Inflammatory macrophage (primary cell): ENCODE results near the gene MC1R.
A peak's percentile ranks its signal among the peaks of the same experiment; 100 is the strongest.
"Not testable (repeated sequence)": the region's sequence is repeated elsewhere in the genome, so short reads cannot be mapped to it uniquely, and the experiment has no call there.

Experiments used
- DNase-seq, 2 donors: peaks; one replicate each; pipeline ENCODE4 v3.0.0-alpha.2; 2020 to 2022

The MC1R gene

DNA sequence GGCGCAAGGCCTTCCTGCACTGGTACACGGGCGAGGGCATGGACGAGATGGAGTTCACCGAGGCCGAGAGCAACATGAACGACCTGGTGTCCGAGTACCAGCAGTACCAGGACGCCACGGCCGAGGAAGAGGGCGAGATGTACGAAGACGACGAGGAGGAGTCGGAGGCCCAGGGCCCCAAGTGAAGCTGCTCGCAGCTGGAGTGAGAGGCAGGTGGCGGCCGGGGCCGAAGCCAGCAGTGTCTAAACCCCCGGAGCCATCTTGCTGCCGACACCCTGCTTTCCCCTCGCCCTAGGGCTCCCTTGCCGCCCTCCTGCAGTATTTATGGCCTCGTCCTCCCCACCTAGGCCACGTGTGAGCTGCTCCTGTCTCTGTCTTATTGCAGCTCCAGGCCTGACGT lies 17.0 kb downstream of the MC1R start:
- DNase-seq, result not testable (repeated sequence)

DNA sequence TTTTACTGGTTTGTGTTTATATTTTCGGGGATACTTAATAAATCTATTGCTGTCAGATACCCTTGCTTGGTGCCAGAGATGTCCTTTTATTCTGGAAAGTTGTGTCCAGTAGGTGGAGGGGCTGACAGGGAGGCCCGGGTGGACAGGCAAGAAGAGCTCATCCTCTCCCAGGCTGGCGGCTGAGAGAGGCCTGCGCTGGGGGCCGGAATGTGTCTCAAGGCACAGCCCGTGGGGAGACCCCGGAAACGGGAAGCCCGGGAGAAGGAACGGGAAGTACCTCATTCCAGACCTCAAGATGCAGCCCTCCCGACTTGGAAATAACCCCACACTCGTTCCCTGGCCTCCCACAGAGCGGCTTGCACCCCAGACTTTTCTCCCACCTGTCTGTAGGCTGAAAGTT lies 17.4 kb downstream of the MC1R start:
- DNase-seq, result no peak

DNA sequence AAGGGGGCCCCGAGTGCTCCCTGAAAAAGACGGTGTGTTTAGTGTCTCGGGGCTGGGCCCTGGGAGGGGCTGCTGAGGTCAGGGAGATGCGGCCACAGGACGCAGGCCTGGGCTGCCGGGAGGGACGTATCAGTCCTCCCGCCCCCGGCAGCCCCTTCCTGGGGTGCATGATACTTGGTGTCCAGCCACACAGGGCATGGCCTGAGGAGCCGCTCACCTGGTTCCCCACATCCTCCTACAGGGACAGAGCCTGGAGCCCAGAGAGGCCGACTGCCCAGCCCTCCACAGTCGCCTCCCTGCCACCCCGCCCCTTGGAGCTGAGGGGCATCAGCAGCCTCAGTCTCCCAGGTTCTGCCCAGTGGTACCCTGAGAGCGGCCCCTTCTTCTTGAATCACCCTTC lies 17.8 kb downstream of the MC1R start:
- DNase-seq, result no peak

DNA sequence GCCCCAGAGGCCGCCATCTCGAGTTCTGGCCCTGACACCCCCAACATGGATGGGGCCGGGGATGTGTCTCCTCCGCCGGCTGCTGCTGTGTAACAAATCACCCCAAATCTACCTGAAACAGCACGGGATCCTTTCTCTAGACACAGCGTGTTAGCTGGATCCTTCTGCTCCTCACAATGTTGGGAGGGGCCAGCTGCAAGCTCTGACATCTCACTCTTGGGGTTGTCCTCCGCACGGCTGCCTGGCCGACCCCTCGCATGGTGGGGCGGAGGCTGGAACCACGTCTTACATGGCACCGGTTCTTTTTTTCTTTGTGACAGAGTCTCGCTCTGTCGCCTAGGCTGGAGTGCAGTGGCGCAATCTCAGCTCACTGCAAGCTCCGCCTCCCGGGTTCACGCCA lies 18.3 kb downstream of the MC1R start:
- no peak for DNase-seq

DNA sequence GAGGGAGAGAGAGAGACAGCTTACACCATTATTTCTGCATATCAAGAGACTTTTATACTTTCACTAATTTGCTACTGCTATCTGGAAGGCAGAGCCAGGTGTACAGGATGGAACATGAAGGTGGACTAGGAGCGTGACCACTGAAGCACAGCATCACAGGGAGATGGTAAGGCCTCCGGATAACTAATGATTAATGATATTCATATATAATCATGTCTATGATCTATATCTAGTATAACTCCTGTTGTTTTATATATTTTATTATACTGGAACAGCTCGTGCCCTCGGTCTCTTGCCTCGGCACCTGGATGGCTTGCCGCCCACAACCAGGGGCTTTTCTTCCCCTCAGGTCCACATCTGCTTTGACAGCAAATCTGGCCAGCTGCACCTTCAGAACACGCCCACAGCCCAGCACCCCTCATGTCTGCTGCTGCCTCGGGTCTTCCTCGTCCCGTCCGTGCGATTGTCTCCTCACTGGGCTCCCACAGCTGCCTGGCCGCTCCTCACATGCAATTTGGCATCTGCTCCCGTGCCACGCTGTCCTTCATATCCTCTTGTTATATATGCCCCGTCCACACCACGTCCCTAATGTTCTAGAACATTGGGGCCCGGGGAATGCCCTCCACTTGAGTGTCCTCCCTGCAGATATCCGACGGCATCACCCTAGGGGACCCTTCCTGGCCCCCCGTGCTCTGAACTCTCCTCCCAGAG lies 19.7 kb downstream of the MC1R start:
- DNase-seq, result no peak

DNA sequence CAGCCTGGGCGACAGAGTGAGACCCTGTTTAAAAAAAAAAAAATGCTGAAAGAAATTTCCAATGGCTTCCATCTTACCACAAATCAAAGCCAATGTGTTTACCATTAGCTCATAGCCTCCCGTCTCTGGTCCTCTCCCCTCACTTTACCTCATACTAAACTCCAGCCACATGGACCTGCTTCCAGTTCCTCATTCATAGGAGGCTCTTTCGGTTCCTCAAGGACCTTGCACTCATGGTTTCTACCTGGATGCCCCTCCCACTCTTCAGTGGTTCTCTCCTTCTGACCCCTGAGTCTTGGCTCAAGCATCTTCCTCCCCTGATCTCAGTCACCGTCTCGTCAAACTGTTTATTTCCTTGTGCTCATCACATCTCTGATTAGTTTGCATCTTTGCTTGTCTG lies 26.1 kb downstream of the MC1R start:
- no peak for DNase-seq

DNA sequence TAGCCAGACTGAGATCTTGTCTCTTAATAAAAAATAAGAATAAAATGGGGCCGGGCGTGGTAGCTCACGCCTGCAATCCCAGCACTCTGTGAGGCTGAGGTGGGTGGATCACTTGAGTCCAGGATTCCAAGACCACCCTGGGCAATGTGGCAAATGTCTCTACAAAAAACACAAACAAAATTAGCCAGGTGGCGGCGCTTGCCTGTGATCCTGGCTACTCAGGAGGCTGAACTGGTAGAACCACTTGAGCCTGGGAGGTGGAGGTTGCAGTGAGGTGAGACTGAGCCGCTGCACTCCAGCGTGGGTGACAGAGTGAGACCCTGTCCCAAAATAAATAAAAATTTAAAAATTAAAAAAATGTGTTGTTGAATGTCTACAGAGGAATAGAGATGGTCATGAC lies 27.0 kb downstream of the MC1R start:
- no peak for DNase-seq

DNA sequence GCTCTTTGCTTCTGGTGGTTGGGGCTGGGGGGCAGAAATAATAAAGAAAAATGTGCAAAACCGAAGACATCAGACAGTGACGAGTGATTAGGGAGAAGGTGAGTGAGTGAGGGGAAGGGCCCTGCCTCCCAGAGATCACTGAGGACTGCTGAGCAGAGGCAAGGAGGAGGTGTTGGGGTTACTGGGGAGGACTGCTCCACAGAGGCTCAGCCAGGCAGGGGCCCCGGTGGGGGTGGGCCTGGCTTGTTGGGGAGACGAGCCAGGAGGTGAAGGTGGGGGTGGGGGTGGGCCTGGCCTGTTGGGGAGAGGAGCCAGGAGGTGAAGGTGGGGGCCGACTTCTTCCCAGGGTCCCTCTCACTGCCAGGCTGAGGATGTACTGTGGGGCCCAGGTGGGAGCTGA lies 27.9 kb downstream of the MC1R start:
- no peak for DNase-seq

DNA sequence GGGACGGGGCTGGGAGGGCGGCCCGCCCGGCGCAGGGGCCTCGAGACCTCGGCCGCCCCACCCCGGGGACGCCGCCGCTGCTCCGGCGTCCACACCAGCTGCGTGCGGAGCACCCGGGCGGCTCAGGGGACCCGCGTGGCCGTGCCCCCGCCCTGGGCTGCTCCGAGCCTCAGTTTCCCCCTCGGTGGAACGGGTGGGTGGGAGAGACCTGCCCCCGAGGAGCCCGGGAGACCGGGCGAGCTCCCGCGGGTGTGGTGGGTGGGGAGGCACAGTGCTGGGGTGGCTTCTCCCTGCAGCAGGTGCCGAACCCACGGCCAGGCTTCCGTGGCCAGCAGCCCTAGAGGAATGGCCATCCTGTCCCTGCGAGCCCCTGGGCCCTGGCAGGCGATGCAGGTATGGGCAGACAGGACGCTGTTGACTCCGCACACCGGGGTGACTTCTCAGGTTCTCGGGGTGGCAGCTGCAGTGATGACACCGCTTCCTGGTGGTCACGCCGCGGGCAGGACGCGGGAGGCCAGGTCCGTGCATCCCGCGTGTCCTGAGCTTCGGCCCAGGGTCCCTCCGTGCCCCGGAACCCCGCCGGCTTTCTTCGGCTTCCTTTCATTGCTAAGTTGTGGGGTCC lies 30.6 kb downstream of the MC1R start:
- DNase-seq, result no peak

DNA sequence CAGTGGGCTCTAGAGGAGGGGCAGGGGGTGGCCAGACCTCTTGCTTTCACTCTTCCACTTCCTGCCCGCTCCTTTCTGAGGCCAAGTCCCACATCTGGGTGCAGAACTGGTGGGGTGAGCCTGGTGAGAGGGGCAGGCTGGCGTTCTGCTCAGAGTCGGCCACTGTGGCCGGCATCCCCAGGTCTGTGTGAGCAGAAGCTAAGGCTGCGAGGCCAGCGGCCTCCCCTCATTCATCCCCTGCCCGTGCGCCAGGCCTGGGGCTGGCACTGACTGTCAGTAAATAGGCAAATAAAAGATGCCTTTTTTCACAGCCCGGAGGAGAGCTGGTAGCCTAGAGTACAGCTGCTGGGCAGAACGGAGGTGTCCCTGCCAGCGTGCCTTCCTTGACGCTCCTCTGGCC lies 31.1 kb downstream of the MC1R start:
- no peak for DNase-seq

DNA sequence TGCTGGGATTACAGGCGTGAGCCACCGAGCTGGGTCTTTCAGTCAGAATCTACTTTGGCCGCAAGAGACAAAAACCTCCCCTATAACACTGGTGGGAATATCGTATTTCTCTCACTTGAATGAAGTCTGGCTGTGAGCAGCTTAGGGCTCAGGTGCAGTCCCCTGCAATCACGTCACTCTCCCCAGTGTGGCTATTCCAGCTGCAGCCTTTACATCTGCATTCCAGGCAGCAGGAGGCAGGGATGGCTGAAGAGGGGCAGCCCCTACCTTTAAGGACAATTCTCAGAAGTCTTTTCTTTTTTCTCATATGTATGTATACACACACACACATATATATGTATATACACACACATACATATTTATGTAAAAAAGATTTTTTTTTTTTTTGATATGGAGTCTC lies 32.8 kb downstream of the MC1R start:
- no peak for DNase-seq

DNA sequence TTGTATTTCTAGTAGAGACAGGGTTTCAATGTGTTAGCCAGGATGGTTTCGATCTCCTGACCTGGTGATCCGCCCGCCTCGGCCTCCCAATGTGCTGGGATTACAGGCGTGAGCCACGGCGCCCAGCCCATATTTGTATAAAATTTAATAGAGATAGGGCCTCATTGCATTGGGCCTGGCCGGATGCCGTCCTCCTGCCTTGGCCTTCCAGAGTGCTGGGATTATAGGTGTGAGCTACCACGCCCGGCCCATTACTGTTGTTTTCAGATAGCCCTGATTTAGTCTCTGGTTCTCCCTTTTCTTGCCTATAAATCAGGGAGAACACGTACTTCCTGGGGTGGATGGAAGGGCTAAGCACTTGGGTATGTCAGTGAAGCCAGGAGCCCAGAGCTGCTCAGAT lies 33.4 kb downstream of the MC1R start:
- no peak for DNase-seq

DNA sequence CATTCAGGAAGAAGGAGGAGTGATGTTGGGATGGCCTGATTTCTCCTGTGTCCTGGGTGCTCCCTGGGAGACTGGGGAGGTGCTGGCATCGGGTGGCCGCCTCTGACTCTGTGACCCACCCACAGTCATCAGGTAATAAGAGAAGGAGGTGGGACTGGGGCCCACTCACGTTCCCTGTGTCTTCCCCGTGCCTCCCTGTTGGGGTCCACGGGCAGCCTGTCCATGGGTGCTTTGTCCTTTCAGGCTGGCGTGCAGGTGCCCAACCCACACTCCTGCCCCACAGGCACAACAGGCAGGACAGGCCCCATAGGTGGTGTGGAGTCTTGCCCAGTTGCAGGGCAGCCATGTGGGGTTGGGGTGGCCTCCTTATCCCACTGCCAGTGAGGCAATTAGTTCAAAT lies 33.9 kb downstream of the MC1R start:
- no peak for DNase-seq

DNA sequence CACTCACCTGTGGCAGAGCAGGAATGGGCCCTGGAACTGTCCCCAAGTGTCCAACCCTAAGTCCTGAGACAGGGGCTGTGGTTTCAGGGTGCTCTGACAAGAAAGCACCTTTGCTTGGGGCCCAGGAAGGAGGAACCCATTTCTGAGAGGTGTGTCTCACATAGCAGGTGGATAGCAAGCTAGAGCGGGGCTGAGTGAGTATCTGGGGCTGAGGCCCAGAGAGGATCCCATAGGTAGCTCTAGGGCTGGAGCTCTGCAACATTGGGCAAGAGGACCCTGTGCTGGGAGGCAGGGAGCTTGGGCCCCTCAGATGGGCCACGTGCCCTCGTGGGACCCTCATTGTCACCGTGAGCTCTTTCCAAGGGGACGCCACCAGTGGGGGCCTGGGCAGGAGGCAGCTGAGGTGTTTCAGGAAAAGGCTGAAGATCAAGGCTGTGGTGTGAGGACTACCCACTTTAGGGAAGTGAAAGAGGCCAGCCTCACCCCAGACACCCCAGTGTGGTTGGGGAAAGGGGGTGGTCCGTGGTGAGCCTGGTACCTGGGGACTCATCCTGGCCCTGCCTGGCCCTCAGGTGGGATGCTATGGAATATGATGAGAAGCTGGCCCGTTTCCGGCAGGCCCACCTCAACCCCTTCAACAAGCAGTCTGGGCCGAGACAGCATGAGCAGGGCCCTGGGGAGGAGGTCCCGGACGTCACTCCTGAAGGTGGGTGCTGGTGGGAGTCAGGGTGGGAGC lies 35.2 kb downstream of the MC1R start:
- no peak for DNase-seq

DNA sequence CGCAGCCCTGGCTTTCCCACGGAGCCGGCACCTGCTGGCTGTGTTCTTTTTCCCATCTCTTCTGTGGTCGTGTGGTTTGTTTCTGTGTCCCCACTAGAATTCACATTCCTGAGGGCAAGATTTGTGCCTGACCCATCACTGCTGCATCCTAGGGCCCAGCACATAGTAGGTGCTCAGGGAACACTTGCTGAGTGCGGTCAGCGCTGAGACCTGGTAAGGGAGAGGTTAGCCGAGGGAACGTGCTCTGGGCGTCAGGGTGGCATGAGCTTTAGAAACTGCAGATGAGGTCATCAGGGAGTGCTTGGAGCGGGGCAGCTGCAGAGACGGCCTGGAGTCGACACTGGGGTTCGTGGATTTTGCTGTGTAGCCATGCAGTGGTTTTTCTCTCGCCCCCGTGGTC lies 35.8 kb downstream of the MC1R start:
- no peak for DNase-seq

DNA sequence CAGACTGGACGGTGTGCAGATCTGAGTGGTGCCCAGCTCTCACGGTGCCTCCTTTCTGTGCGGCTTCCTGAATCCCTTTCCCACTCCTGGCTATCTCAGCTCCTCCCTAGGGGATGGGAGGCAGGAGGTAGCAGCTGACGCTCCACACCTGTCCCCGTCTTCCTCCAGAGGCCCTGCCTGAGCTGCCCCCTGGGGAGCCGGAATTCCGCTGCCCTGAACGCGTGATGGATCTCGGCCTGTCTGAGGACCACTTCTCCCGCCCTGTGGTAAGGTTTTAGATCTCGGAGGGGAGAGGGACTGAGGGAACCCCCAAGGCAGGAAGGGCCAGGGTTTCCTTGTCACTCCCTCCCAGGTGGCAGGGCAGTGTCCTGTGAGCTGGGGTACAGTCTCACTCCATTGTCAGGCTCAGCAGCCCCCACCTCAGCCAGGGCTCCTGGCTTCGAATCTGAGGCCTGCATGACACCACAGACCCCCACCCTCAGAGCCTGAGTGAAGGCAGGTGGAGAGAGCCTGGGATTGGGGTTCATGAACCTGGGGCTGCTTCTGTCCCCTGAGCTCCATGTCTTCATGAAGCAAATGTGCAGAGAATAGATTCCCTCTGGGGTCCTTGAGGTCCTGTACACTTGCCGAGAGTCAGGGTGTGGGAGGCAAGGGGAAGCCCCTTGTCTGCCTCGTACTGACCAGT lies 36.5 kb downstream of the MC1R start:
- no peak for DNase-seq

DNA sequence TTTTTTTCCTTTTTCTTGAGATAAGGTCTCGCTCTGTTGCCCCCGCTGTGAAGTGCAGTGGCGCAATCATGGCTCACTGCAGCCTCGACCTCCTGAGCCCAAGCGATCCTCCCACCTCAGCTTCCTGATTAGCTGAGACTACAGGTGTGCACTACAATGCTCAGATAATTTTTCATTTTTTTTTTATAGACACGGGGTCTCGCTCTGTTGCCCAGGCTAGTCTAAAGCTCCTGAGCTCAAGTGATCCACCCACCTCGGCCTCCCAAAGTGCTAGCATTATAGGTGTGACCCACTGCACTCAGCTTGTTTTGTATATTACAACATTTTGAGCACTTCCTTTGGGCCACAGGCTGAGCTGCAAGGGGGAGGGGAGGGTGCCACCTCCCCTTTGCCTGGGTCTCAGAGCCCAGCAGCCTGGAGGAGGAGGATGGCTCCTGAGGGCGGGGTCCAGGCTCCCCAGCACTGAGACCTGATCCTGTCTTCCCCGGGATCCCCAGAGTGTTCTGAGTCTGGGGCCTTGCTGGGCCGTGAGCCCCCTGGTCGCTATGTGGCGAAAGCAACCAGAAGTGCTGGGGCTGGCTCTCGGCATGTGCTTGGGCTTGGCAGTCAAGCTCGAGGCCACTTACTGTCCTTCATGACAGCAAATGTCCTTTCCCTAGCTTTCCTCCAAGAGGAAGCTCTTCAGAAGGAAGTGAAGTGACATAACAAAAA lies 38.0 kb downstream of the MC1R start:
- DNase-seq, result peak; percentile 82 to 86

DNA sequence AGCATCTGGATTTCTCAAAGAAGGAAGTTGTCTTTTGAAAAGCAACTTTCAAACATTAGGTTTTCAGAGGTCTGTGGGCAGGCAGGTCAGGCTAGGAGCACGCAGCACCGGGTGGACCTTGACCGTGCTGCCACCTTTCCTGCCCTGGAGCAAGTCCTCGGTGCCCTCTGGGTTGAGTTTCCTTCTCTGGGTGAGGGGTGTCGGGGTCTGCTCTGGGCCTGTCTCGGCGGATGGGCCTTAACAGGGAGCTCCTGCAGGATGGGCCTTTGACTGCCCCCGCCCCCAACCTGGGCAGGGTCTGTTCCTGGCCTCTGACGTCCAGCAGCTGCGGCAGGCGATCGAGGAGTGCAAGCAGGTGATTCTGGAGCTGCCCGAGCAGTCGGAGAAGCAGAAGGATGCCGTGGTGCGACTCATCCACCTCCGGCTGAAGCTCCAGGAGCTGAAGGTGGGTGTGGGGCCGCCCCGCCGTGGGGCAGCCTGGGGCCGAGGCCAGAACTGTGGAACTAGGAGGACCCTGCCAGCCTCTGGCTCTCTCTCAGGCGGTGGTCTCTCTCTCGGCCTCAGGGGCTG lies 38.6 kb downstream of the MC1R start:
- DNase-seq, result no peak

DNA sequence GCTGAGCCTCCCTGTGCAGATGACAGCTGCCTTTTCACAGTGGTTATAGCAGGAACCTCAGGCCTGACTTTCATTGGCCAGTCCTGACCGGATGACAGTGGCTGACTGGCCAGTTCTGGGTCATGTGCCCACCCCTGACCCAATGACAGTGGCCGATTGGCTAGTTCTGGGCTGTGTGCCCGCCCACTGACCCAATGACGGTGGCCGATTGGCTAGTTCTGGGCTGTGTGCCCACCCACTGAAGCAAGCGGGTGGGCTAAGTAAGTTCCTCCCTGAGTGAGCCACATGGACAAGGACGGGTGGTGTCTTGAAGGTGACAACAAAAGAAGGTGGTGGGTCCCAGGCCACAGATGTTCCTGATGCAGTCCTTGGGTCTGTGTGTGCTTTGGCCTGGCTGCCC lies 39.4 kb downstream of the MC1R start:
- peak; percentile 91 to 92 for DNase-seq

DNA sequence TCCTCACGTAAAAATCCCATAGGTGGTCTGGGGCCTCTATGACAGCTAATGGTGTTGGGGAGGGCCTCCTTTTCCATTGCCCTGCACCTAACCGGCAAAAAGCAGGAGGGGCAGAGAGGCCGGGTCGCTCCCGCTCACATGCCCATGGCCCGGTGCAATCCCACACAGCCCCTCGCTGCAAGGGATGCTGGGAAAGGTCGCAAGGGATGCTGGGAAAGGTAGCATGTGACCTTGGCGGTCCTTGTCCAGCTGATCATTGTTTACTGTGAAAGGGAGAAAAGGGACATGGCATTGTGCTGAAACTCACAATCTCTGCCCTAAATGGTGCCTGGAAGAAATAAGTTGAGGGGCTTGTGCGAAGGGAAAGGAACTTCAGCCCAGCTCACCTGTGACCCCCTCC lies 39.9 kb downstream of the MC1R start:
- DNase-seq, result no peak

DNA sequence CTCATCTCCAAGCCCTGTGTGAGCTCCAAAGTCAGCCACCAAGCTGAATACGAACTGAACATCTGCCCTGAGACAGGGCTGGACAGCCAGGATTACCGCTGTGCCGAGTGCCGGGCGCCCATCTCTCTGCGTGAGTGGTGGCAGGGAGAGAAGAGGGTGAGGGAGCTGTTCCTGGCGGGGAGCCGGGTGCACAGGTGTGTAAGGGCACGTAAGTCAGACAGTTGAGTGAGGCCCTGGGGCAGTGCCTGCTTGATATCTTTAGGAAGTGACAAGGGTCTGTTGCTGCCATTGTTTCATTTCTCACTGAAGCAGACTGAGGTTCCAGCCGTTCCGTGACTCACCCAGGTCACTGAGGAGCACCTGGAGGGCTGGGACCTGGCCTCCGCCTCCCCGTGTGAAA lies 42.3 kb downstream of the MC1R start:
- DNase-seq, result no peak

DNA sequence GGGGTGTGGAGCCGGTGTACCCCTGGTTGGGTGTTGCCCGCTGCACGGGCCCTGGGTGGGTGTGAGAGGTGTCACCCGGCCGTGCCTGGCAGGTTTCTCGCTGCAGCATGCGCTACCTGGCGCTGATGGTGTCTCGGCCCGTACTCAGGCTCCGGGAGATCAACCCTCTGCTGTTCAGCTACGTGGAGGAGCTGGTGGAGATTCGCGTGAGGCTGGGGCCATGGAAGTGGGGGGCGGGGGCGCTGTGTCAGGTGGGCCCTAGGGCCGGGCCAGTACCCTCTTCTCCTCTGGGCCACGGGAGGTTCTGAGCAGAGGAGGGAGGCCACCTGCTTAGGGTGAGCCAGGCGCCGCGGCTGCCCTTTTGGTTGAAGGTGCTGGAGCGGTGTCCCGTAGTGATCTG lies 43.3 kb downstream of the MC1R start:
- DNase-seq, result no peak
